GM12892 (cell line): ENCODE measurements around the gene PRR22.

Experiments used
- POLR2A ChIP-seq: IDR thresholded peaks from 2 replicates; pipeline ENCODE4 v1.6.1; 2011; ENCODE audit warnings: low read depth, low read length, control low read depth
- POLR2AphosphoS5 ChIP-seq: IDR thresholded peaks from 2 replicates; pipeline ENCODE4 v1.6.1; 2011; ENCODE audit warnings: low read depth, low read length, control low read depth
- TAF1 ChIP-seq: IDR thresholded peaks from 2 replicates; pipeline ENCODE4 v1.6.1; 2011; ENCODE audit warnings: low read depth, mild to moderate bottlenecking, control low read depth, low read length, borderline replicate concordance

DNA sequence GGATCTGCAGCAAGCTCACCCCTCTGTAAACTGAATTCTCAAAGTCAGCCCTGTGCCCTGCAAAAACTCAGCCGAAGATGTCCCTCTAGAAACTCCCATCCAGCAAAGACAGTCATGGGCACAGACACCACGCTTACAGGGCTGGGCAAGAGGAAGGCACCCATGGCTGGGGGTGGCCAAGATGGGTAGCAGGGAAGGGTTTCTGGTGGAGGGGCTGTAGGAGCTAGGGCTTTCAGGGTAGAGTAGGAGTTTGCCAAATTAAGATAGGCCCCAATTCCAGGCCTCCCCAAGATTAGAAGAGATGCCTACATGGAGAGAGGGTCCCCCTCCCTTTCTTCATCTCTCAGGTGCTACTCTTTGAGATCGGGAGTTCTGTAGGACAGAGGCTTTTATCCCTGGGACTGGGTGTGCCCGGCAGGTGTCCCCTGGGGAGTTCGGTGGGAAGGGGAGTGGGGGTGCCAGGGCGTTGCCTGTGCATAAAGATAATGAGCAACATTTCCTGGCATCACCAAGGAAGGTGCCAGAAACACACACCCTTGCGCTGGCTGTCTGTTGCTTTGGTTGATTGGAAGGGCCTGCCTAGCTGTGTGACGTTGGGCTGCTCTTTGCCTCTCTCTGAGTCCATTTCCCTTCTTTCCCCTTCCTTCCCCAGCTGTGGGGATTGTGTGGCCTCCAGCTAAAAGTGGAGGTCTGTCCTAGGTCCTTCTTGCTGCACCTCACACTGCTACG lies 29.7 kb upstream of the PRR22 start:
- TF ChIP-seq POLR2AphosphoS5 (no peak), POLR2A (no peak), TAF1 (no peak)
